HG02938 (cell line): ENCODE data around the gene SLC38A4.
"Not testable (repeated sequence)": the region's sequence is repeated elsewhere in the genome, so short reads cannot be mapped to it uniquely, and the experiment has no call there.

Experiments
- ATAC-seq: cut with Tn5 transposase; IDR thresholded peaks from one replicate; pipeline ENCODE4 v1.9.1; 2021; ENCODE audit warnings: mild to moderate bottlenecking, moderate library complexity; ENCODE audit not compliant: unreplicated experiment

Gene SLC38A4

GRCh38 chr12:46779063-46779462 is 46.7 kb downstream of the SLC38A4 start:
- ATAC-seq = no peak

- no peak for ATAC-seq
Observed at GRCh38 chr12:46778415-46778814, 47.4 kb downstream of the SLC38A4 start.

GRCh38 chr12:46777587-46777986 is 48.2 kb downstream of the SLC38A4 start:
- no peak for ATAC-seq

- ATAC-seq = no peak
Observed at GRCh38 chr12:46775796-46776195, 50.0 kb downstream of the SLC38A4 start.

GRCh38 chr12:46774322-46774633 is 51.5 kb downstream of the SLC38A4 start:
- ATAC-seq = no peak

GRCh38 chr12:46773586-46774321 is 52.0 kb downstream of the SLC38A4 start:
- no peak for ATAC-seq

GRCh38 chr12:46771268-46771827 is 54.4 kb downstream of the SLC38A4 start:
- ATAC-seq = no peak

GRCh38 chr12:46770501-46771183 is 55.2 kb downstream of the SLC38A4 start:
- ATAC-seq = no peak

- ATAC-seq = no peak
Observed at GRCh38 chr12:46764005-46764404, 61.8 kb downstream of the SLC38A4 start.

GRCh38 chr12:46763230-46763629 is 62.6 kb downstream of the SLC38A4 start:
- ATAC-seq = peak; percentile 64

GRCh38 chr12:46754550-46754949 is 71.2 kb downstream of the SLC38A4 start:
- ATAC-seq = no peak

GRCh38 chr12:46752396-46752795 is 73.4 kb downstream of the SLC38A4 start:
- no peak for ATAC-seq

GRCh38 chr12:46751173-46751572 is 74.6 kb downstream of the SLC38A4 start:
- no peak for ATAC-seq

- no peak for ATAC-seq
Observed at GRCh38 chr12:46749322-46749721, 76.5 kb downstream of the SLC38A4 start.

- ATAC-seq = no peak
Observed at GRCh38 chr12:46744283-46744682, 81.5 kb downstream of the SLC38A4 start.

GRCh38 chr12:46743456-46743855 is 82.3 kb downstream of the SLC38A4 start:
- no peak for ATAC-seq

- not testable (repeated sequence) for ATAC-seq
Observed at GRCh38 chr12:46742271-46742670, 83.5 kb downstream of the SLC38A4 start.

- no peak for ATAC-seq
Observed at GRCh38 chr12:46725332-46725731, 100.5 kb downstream of the SLC38A4 start.

GRCh38 chr12:46723629-46724419 is 102.0 kb downstream of the SLC38A4 start:
- ATAC-seq = no peak

- no peak for ATAC-seq
Observed at GRCh38 chr12:46722394-46723185, 103.2 kb downstream of the SLC38A4 start.

GRCh38 chr12:46718495-46718894 is 107.3 kb downstream of the SLC38A4 start:
- no peak for ATAC-seq
